Naive B cell (primary cell): ENCODE measurements around the gene GOLGA6L9. TPM values are rescaled to one million over a fixed set of nuclear protein-coding genes. Genes with fewer than 3 reads are reported as not detected.
"Not testable (repeated sequence)": the region's sequence is repeated elsewhere in the genome, so short reads cannot be mapped to it uniquely, and the experiment has no call there.

ENCODE experiments used
- ATAC-seq, 2 donors: fragments of 150-1000 bp; cut with Tn5 transposase; 2 replicates each; pipeline ENCODE4 v1.10.0; 2021; ENCODE audit warnings: low read depth in 2 of 2, mild to moderate bottlenecking in 2 of 2, moderate library complexity in 2 of 2
- DNase-seq: peaks from one replicate; pipeline ENCODE4 v3.0.0; 2022
- H3K27ac Mint-ChIP-seq, 6 donors: one replicate each; pipeline ENCODE4 v1.8.0; 2020 to 2022; ENCODE audit warnings: mild to moderate bottlenecking in 6 of 6, mixed read lengths in 6 of 6, moderate library complexity in 5 of 6, inconsistent platforms in 2 of 6
- H3K27me3 Mint-ChIP-seq, 3 donors: one replicate each; pipeline ENCODE4 v1.8.0; 2021 to 2022; ENCODE audit warnings: mixed read lengths in 3 of 3, mild to moderate bottlenecking in 1 of 3
- H3K36me3 Mint-ChIP-seq, 2 donors: one replicate each; pipeline ENCODE4 v1.8.0; 2020 to 2022; ENCODE audit warnings: mixed read lengths in 2 of 2, inconsistent platforms in 1 of 2, mild to moderate bottlenecking in 1 of 2
- H3K4me1 Mint-ChIP-seq, 3 donors: one replicate each; pipeline ENCODE4 v1.8.0; 2020 to 2022; ENCODE audit warnings: mixed read lengths in 3 of 3, inconsistent platforms in 1 of 3, mild to moderate bottlenecking in 1 of 3, moderate library complexity in 1 of 3
- H3K4me3 Mint-ChIP-seq, 8 donors: one replicate each; pipeline ENCODE4 v1.8.0; 2020 to 2022; ENCODE audit warnings: mild to moderate bottlenecking in 8 of 8, mixed read lengths in 8 of 8, moderate library complexity in 8 of 8, inconsistent platforms in 2 of 8
- H3K9me3 Mint-ChIP-seq, 7 donors: one replicate each; pipeline ENCODE4 v1.8.0; 2020 to 2022; ENCODE audit warnings: mixed read lengths in 7 of 7, mild to moderate bottlenecking in 5 of 7, inconsistent platforms in 2 of 7, moderate library complexity in 1 of 7
- polyA plus RNA-seq, 6 donors: library from polyadenylated mRNA; unstranded; fragments of 300-500 nt; fragmentation: Illumina TruSeq; gene quantifications; one replicate each; pipeline ENCODE4 v1.2.3, GENCODE V29; 2021; ENCODE audit warnings: low read depth in 6 of 6

The GOLGA6L9 gene
- polyA plus RNA-seq, 6 donors from 2014 or later, result 0.16 to 0.86 (median 0.48) TPM; not detected in 1

DNA sequence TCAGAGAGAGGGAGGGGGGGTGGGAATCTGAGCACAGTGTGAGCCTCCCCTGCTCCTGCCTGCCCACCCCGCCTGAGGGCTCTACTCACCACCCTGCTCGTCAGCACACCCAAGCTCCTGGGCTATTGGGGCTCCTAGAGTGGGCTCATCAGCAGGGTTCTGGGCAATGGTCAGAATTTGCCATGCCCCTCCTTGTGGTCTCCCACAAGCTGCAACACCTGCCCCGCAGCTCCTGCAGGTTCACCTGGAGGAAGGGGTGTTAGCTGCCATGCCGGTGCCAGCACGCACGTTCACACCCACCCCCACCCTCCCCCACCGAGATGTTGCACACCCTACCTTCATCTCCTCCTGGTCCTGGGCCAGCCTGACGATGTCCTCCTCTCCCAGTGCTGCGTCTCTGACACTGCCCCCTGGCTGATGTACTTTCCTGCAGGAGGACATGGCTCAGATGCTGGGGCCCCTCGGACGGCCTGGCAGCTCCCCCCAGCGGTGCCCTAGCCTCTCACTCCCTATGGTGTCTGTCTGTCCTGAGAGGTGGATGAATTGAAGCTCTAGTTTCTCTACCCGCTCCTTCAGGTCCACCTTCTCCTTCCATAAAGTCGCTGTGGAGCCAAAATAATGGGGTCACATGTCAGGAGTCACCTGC, 47.2 kb downstream of the GOLGA6L9 start:
- not testable (repeated sequence) for DNase-seq, H3K27ac Mint-ChIP-seq, H3K4me1 Mint-ChIP-seq, ATAC-seq, H3K36me3 Mint-ChIP-seq, H3K9me3 Mint-ChIP-seq, H3K27me3 Mint-ChIP-seq, H3K4me3 Mint-ChIP-seq

DNA sequence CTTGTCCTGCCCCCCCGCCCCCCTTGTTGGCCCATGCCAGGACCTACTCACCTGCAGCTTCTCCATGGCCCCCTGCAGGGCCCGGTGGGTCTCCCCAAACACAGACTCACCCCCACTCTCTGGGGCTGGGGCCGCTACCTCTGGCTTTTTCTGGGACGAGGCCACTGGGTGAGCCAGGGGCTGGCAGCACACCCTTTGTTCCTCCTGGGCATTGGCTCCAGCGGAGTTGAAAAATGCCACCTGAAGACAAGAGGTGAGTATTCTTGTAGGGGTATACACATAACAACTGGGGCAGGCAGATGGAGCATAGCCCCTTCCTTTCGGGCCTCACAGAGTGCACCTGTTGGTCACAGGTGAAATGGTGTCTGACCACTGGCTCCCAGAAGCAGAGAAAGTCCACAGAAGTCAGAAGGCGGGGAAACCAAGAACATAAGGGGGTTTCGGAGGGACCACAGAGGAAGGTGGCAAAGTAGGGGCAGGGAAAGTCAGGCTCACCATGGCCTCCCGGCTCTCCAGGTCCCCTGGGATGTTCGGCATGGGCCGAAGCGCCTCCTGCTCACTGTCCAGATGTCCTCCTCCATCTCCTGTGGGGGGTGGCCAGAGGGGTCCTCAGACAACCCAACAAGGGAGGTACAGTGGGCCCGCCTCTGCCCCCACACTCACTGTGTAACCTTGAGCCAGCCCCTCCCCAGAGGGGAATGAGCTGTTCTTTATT, 47.9 kb downstream of the GOLGA6L9 start:
- H3K4me1 Mint-ChIP-seq, result not testable (repeated sequence)
- peak overlapping the region in 2 of 6 donors; percentile 16 to 73 for H3K27ac Mint-ChIP-seq

More for the DNA sequence above, 47.9 kb downstream of the GOLGA6L9 start:
- not testable (repeated sequence) for DNase-seq, H3K9me3 Mint-ChIP-seq, ATAC-seq, H3K27me3 Mint-ChIP-seq, H3K36me3 Mint-ChIP-seq
- H3K4me3 Mint-ChIP-seq, result peak overlapping the region in 1 of 8 donors; percentile 63

Other genes with a start within 250 kb of the GOLGA6L9 start
- gene EFL1, start 167.1 kb upstream of the GOLGA6L9 start, polyA plus RNA-seq, result 10 to 100 TPM; 17.7 to 43.0 (median 23.7) TPM
- gene SAXO2, start 167.0 kb upstream of the GOLGA6L9 start, polyA plus RNA-seq, result 10 to 100 TPM in 1 of 6 donors, 1 to 10 TPM in 4, under 1 TPM in 1; 0.80 to 24.0 (median 4.4) TPM
- under 1 TPM in 3 of 6 donors, not detected in 3; 0.09 to 0.17 (median 0.13) TPM for gene GOLGA6L10, start 80.3 kb upstream of the GOLGA6L9 start, polyA plus RNA-seq
- gene RPS17, start 110.6 kb downstream of the GOLGA6L9 start, polyA plus RNA-seq, result 1,000 to 10,000 TPM; 1,169 to 1,691 (median 1,534) TPM
- under 1 TPM in 2 of 6 donors, not detected in 4; 0.09 to 0.24 TPM for gene CPEB1, start 217.5 kb downstream of the GOLGA6L9 start, polyA plus RNA-seq